Breast epithelium (tissue), 3 donors: ENCODE measurements around the gene CFAP157.

Source experiments
- POLR2A ChIP-seq: fragments of 450-650 bp; IDR thresholded peaks from one replicate; pipeline ENCODE4 v1.6.1; 2016; ENCODE audit warnings: antibody characterized with exemption, mild to moderate bottlenecking, moderate library complexity
- POLR2AphosphoS5 ChIP-seq, 3 donors: sonication (generic); formaldehyde crosslinking; IDR thresholded peaks; one replicate each; pipeline ENCODE4 v1.6.1; 2017; ENCODE audit warnings: antibody characterized with exemption in 3 of 3
- TF ChIP-seq, protein P1 (sequence below), 3 donors: fragments of 450-650 bp; IDR thresholded peaks; one replicate each; pipeline ENCODE4 v1.5.1; 2016 to 2017; ENCODE audit warnings: antibody characterized with exemption in 3 of 3, mild to moderate bottlenecking in 3 of 3, moderate library complexity in 3 of 3

DNA sequence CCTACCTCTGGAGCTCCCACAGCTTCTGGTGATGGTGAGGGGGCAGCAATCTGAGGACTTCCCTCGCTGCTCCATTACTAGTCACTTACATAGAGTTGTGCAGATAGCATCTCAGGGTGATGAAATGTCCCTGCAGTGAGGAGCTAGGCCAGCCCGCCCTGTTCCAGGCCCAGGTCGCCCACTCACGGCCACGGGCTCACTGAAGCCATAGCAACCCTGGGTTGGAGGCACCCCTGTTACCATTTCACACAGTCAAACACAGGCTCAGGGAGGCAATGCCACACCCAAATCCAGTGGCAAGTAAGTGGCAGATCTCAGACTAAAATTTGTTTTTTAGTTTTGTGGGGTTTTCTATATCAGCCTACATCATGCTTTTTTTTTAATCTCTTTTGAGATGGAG is 52.1 kb downstream of the CFAP157 start:
- TF ChIP-seq POLR2A, result no peak
- no peak for TF ChIP-seq POLR2AphosphoS5 (IDR thresholded peaks at IDR 0.05)
- TF ChIP-seq, protein P1, sequence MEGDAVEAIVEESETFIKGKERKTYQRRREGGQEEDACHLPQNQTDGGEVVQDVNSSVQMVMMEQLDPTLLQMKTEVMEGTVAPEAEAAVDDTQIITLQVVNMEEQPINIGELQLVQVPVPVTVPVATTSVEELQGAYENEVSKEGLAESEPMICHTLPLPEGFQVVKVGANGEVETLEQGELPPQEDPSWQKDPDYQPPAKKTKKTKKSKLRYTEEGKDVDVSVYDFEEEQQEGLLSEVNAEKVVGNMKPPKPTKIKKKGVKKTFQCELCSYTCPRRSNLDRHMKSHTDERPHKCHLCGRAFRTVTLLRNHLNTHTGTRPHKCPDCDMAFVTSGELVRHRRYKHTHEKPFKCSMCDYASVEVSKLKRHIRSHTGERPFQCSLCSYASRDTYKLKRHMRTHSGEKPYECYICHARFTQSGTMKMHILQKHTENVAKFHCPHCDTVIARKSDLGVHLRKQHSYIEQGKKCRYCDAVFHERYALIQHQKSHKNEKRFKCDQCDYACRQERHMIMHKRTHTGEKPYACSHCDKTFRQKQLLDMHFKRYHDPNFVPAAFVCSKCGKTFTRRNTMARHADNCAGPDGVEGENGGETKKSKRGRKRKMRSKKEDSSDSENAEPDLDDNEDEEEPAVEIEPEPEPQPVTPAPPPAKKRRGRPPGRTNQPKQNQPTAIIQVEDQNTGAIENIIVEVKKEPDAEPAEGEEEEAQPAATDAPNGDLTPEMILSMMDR (IDR thresholded peaks at IDR 0.05), result no peak
